Stomach (tissue), 9 donors: ENCODE data around the gene F2. TPM values are rescaled to one million over a fixed set of nuclear protein-coding genes. Genes with fewer than 3 reads are reported as not detected.

ENCODE experiments used
- DNase-seq, 2 donors: peaks; one replicate each; pipeline versions ENCODE4 v3.0.0 to v3.0.0-alpha.2; 2013 to 2019
- H3K27ac ChIP-seq, 5 donors: fragments of 200-600 bp in 4 of 5; sonication (generic) in 4 of 5; one replicate each; pipeline ENCODE4 v1.5.1; 2013 to 2019; ENCODE audit warnings: mild to moderate bottlenecking in 1 of 5, moderate library complexity in 1 of 5
- H3K27me3 ChIP-seq, 3 donors: fragments of 200-600 bp; sonication (generic); one replicate each; pipeline ENCODE4 v1.5.1; 2017 to 2019; ENCODE audit warnings: mixed run types in 1 of 3
- H3K36me3 ChIP-seq, 4 donors: fragments of 200-600 bp; sonication (generic); 1 replicate in 3 of 4; 2 replicates in 1 of 4; pipeline ENCODE4 v1.5.1; 2016 to 2019
- H3K4me1 ChIP-seq, 4 donors: fragments of 200-600 bp; sonication (generic); one replicate each; pipeline ENCODE4 v1.5.1; 2016 to 2019
- H3K4me3 ChIP-seq, 4 donors: fragments of 200-600 bp; sonication (generic) in 3 of 4; one replicate each; pipeline ENCODE4 v1.5.1; 2016 to 2019; ENCODE audit warnings: mild to moderate bottlenecking in 1 of 4
- H3K9me3 ChIP-seq, 4 donors: fragments of 200-600 bp; sonication (generic); one replicate each; pipeline ENCODE4 v1.5.1; 2016 to 2019
- EP300 ChIP-seq: sonication (generic); formaldehyde crosslinking; IDR thresholded peaks from one replicate; pipeline ENCODE4 v1.6.1; 2017; ENCODE audit warnings: antibody characterized with exemption
- POLR2A ChIP-seq, 4 donors: fragments of 450-650 bp; IDR thresholded peaks; one replicate each; pipeline ENCODE4 v1.6.1; 2016; ENCODE audit warnings: antibody characterized with exemption in 4 of 4, control low read depth in 2 of 4, mild to moderate bottlenecking in 1 of 4, moderate library complexity in 1 of 4
- POLR2AphosphoS5 ChIP-seq, 3 donors: sonication (generic); formaldehyde crosslinking; IDR thresholded peaks; one replicate each; pipeline ENCODE4 v1.6.1; 2016; ENCODE audit warnings: antibody characterized with exemption in 3 of 3
- WGBS, 5 donors: extraction: QIAGEN DNeasy Blood & Tissue Kit in 3 of 5; methylation state at CpG; one replicate each; pipeline versions ENCODE4 v1.1.5 to v1.1.7; 2013 to 2018; 5-methylcytosine and 5-hydroxymethylcytosine counted together
- intact Hi-C: fragments of 100-400 bp; cut with DNase I; formaldehyde crosslinking; loops from one replicate; pipeline ENCODE4 v1.15.1; 2023; ENCODE audit warnings: low total_unique reads
- polyA plus RNA-seq, 3 donors: library from polyadenylated mRNA; stranded (reverse); fragments of 200-250 nt; gene quantifications; one replicate each; pipeline ENCODE4 v1.2.3, GENCODE V29; 2013
- total RNA-seq, 5 donors: library from RNA; depleted of rRNA; stranded (reverse); fragments of >200 nt; gene quantifications; one replicate each; pipeline versions ENCODE4 v1.1.0 to v1.2.3, GENCODE V29; 2014 to 2016
- TF ChIP-seq, protein P1 (sequence below), 7 experiments: fragments of 450-650 bp in 4 of 7; fragments of 200-600 bp in 3 of 7; sonication (generic) in 3 of 7; IDR thresholded peaks; one replicate each; pipeline ENCODE4 v1.5.1; 2016 to 2019; ENCODE audit warnings: antibody characterized with exemption in 7 of 7, control low read depth in 2 of 7, mild to moderate bottlenecking in 1 of 7
- donor health status: healthy with polysubstance abuse.
- donor health status: Bipolar disorder and iron deficiency.
- donor health status: healthy.

F2 gene
- total and polyA plus RNA-seq, 8 donors, result 0.19 to 0.92 (median 0.33) TPM; not detected in 5

GRCh38 chr11:46690702-46691101 lies 28.3 kb upstream of the F2 start:
- Histone ChIP-seq H3K27ac (no peak overlapping the region), H3K4me3 (no peak overlapping the region), H3K4me1 (peaks cover 6 to 41% (median 15%) of the 10 kb centered on the region in 4 donors), H3K9me3 (no peaks in the 10 kb centered on the region), H3K36me3 (peaks cover 55 to 100% (median 99%) of the 10 kb centered on the region in 4 donors), H3K27me3 (no peaks in the 10 kb centered on the region)
- TF ChIP-seq EP300 (no peak), POLR2AphosphoS5 (IDR thresholded peaks at IDR 0.05) (no peak), POLR2A (IDR thresholded peaks at IDR 0.05) (no peak)
- TF ChIP-seq, protein P1, sequence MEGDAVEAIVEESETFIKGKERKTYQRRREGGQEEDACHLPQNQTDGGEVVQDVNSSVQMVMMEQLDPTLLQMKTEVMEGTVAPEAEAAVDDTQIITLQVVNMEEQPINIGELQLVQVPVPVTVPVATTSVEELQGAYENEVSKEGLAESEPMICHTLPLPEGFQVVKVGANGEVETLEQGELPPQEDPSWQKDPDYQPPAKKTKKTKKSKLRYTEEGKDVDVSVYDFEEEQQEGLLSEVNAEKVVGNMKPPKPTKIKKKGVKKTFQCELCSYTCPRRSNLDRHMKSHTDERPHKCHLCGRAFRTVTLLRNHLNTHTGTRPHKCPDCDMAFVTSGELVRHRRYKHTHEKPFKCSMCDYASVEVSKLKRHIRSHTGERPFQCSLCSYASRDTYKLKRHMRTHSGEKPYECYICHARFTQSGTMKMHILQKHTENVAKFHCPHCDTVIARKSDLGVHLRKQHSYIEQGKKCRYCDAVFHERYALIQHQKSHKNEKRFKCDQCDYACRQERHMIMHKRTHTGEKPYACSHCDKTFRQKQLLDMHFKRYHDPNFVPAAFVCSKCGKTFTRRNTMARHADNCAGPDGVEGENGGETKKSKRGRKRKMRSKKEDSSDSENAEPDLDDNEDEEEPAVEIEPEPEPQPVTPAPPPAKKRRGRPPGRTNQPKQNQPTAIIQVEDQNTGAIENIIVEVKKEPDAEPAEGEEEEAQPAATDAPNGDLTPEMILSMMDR (IDR thresholded peaks at IDR 0.05), result no peak
- DNase-seq, result no peak
- intact Hi-C loops, result no loop called here
- WGBS, 5 donors, result 85 to 100% (median 88%) methylated on average over 1 of the region's 1 CpG

GRCh38 chr11:46692450-46692849 lies 26.6 kb upstream of the F2 start:
- Histone ChIP-seq H3K9me3 (no peaks in the 10 kb centered on the region), H3K36me3 (peaks cover 43 to 99% (median 97%) of the 10 kb centered on the region in 4 donors), H3K4me3 (no peak overlapping the region), H3K27ac (peak overlapping the region in 1 of 5 donors; percentile 3), H3K4me1 (peaks cover 10 to 51% (median 33%) of the 10 kb centered on the region in 4 donors), H3K27me3 (no peaks in the 10 kb centered on the region)
- whole genome bisulfite sequencing, 5 donors, result 88 to 97% (median 94%) methylated on average over 4 of the region's 4 CpGs
- TF ChIP-seq, protein P1 (IDR thresholded peaks at IDR 0.05), result no peak
- TF ChIP-seq EP300, result no peak
- TF ChIP-seq POLR2A (IDR thresholded peaks at IDR 0.05), result no peak
- no peak for TF ChIP-seq POLR2AphosphoS5 (IDR thresholded peaks at IDR 0.05)
- intact Hi-C loops, result no loop called here
- no peak for DNase-seq

- H3K4me1 ChIP-seq, result peaks cover 22 to 53% (median 36%) of the 10 kb centered on the region in 4 donors
- intact Hi-C loops, result no loop called here
- WGBS, 5 donors, result 50 to 74% (median 61%) methylated on average over 2 of the region's 2 CpGs
- no peaks in the 10 kb centered on the region for H3K9me3 ChIP-seq
- no peak overlapping the region for H3K4me3 ChIP-seq
- TF ChIP-seq, protein P1 (IDR thresholded peaks at IDR 0.05), result no peak
- no peak for TF ChIP-seq POLR2A (IDR thresholded peaks at IDR 0.05)
- no peak for TF ChIP-seq POLR2AphosphoS5 (IDR thresholded peaks at IDR 0.05)
- no peak for TF ChIP-seq EP300
- H3K27ac ChIP-seq, result peak overlapping the region in 4 of 5 donors; percentile 39 to 52 (median 43)
- H3K27me3 ChIP-seq, result no peaks in the 10 kb centered on the region
- DNase-seq, result no peak
- peaks cover 36 to 89% (median 86%) of the 10 kb centered on the region in 4 donors for H3K36me3 ChIP-seq
Observed at GRCh38 chr11:46693597-46694012, 25.4 kb upstream of the F2 start.

DNA sequence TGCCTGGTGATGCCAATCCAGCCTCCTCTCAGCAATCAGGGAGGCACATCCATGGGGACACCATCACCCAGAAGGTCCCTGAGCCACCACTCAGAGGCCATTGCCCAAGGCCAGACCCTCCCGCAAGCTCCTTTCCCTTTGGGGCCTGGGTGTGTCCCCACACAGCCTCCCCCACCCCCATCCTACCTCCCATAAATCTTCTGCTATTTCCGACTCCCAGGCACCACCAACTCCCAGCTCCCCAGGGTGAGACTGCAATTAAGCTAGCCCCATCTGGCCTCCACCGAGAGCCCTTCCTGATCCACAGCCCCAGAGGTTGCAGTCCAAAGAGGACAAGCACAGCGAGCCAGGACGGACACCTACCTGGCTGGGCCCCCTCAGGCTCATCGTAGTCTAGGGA lies 24.9 kb upstream of the F2 start:
- Histone ChIP-seq H3K9me3 (no peaks in the 10 kb centered on the region), H3K36me3 (peaks cover 36 to 84% (median 81%) of the 10 kb centered on the region in 4 donors), H3K4me3 (no peak overlapping the region), H3K4me1 (peaks cover 26 to 57% (median 41%) of the 10 kb centered on the region in 4 donors), H3K27ac (peak overlapping the region in 4 of 5 donors; percentile 39 to 52 (median 43)), H3K27me3 (no peaks in the 10 kb centered on the region)
- intact Hi-C loops, result no loop called here
- DNase-seq, result no peak
- 93 to 96% (median 95%) methylated on average over 6 of the region's 6 CpGs for WGBS, 5 donors
- no peak for TF ChIP-seq POLR2A (IDR thresholded peaks at IDR 0.05)
- no peak for TF ChIP-seq POLR2AphosphoS5 (IDR thresholded peaks at IDR 0.05)
- no peak for TF ChIP-seq EP300
- TF ChIP-seq, protein P1 (IDR thresholded peaks at IDR 0.05), result no peak
